ENCODE results near the gene CHMP2A. TPM values are rescaled to one million over a fixed set of nuclear protein-coding genes. Genes with fewer than 3 reads are reported as not detected.

CHMP2A gene
- total and polyA plus RNA-seq, 2 donors (not counting 3 experiments of a cell fraction or from before 2014, with no cell fraction given), result 105 to 150 TPM

DNA sequence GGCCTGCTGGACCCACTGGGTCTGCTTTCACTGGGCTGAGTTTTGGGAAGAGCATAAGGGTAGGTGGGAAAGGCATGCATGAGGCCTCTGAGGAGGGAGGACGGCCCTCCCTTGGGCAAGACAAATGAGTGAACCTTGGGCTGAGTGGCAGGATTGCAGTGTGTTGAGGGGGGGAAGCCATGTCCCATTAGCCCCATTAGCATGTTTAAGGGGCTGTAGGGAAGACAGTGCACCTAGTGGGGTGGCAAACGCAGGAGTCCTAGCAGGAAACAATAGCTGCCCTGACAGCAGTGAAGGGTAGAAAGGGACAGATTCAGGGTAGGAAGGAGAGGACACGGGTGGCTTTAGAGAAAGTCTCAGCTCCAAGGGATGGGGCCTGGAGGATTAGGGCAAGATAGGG, 32.2 kb downstream of the CHMP2A start:
- Histone ChIP-seq H4K20me1 (replicated peaks; ENCODE audit: control insufficient read depth, extremely low read depth, insufficient read depth, low read length) (no peaks in the 10 kb centered on the region), H3K27ac (ENCODE audit: insufficient read depth, low read depth, low read length) (no peak overlapping the region), H3K4me1 (ENCODE audit: control insufficient read depth, extremely low read depth, insufficient read depth, low read length) (peaks cover 19% of the 10 kb centered on the region), H3K4me3 (replicated peaks in 1 of 3; ENCODE audit: insufficient read depth in 1 of 3, low read depth in 1 of 3, low read length in 3 of 3) (no peak overlapping the region), H3K9me1 (replicated peaks; ENCODE audit: control insufficient read depth, extremely low read depth, insufficient read depth, low read length) (no peaks in the 10 kb centered on the region), H3K79me2 (ENCODE audit: control insufficient read depth, insufficient read depth, low read length) (peaks cover 14% of the 10 kb centered on the region), H3K4me2 (ENCODE audit: insufficient read depth, low read length) (no peak overlapping the region), H3K36me3 (ENCODE audit: control insufficient read depth in 2 of 2, extremely low read depth in 1 of 2, insufficient read depth in 2 of 2, low read length in 2 of 2) (no peaks in the 10 kb centered on the region), H2AFZ (ENCODE audit: low read depth, low read length) (no peak overlapping the region), H3K9me3 (replicated peaks; ENCODE audit: control insufficient read depth, insufficient read depth, low read length) (no peaks in the 10 kb centered on the region), H3K9ac (replicated peaks; ENCODE audit: extremely low read depth, insufficient read depth, low read length) (no peak overlapping the region), H3K27me3 (ENCODE audit: control insufficient read depth in 2 of 2, insufficient read depth in 2 of 2, low read length in 2 of 2) (no peaks in the 10 kb centered on the region)
- intact Hi-C loops (cut with micrococcal nuclease) (no loop called here), dilution Hi-C loops (cut with MboI; ENCODE audit: extremely low pct_ligation_motif_present, low sequenced_read_pairs) (no loop called here)
- BruUV-seq (replicated peaks), result no TSS peak
- ChIA-PET POLR2A (interaction anchor here (1.1 kb wide), 1 partner anchor 21 kb away, joined by 3 read pairs; the partner anchor contains the start of gene TRIM28), CTCF (interaction anchor here (0.8 to 1.6 kb wide), 3 partner anchors 9 to 32 kb away, joined by 3 to 4 read pairs (median 3); partner anchors contain the start of gene CHMP2A)
- no peak for FAIRE-seq
- DNase-seq (ENCODE audit: low read depth, low spot score), result no peak
- TF ChIP-seq, protein P1, sequence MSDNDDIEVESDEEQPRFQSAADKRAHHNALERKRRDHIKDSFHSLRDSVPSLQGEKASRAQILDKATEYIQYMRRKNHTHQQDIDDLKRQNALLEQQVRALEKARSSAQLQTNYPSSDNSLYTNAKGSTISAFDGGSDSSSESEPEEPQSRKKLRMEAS (IDR thresholded peaks at IDR 0.05; ENCODE audit: insufficient read depth, insufficient read length), result no peak
- TF ChIP-seq, protein P2, sequence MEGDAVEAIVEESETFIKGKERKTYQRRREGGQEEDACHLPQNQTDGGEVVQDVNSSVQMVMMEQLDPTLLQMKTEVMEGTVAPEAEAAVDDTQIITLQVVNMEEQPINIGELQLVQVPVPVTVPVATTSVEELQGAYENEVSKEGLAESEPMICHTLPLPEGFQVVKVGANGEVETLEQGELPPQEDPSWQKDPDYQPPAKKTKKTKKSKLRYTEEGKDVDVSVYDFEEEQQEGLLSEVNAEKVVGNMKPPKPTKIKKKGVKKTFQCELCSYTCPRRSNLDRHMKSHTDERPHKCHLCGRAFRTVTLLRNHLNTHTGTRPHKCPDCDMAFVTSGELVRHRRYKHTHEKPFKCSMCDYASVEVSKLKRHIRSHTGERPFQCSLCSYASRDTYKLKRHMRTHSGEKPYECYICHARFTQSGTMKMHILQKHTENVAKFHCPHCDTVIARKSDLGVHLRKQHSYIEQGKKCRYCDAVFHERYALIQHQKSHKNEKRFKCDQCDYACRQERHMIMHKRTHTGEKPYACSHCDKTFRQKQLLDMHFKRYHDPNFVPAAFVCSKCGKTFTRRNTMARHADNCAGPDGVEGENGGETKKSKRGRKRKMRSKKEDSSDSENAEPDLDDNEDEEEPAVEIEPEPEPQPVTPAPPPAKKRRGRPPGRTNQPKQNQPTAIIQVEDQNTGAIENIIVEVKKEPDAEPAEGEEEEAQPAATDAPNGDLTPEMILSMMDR (IDR thresholded peaks at IDR 0.05; ENCODE audit: extremely low read depth in 1 of 2, insufficient read depth in 1 of 2, low read depth in 1 of 2, low read length in 2 of 2), result no peak
- TF ChIP-seq MYC (IDR thresholded peaks at IDR 0.05; ENCODE audit: low read depth, low read length) (no peak), GATA2 (IDR thresholded peaks at IDR 0.05; ENCODE audit: insufficient read depth, insufficient read length, low read depth, low read length) (no peak), EZH2 (IDR thresholded peaks at IDR 0.05; ENCODE audit: borderline replicate concordance, low read depth, low read length, severe bottlenecking) (no peak), FOS (IDR thresholded peaks at IDR 0.05; ENCODE audit: borderline replicate concordance, insufficient read depth, low read length) (no peak), POLR2AphosphoS5 (IDR thresholded peaks at IDR 0.05; ENCODE audit: insufficient read depth, low read depth, low read length) (no peak), JUN (IDR thresholded peaks at IDR 0.05; ENCODE audit: borderline replicate concordance, insufficient read depth, insufficient read length, low read depth) (no peak), POLR2A (IDR thresholded peaks at IDR 0.05; ENCODE audit: low read depth, low read length) (no peak)
